Kidney (tissue), 14 donors: ENCODE data around the gene SLC25A25. TPM values are rescaled to one million over a fixed set of nuclear protein-coding genes. Genes with fewer than 3 reads are reported as not detected.

Source experiments
- DNase-seq, 5 donors: peaks; one replicate each; pipeline ENCODE4 v3.0.0-alpha.2; 2013 to 2020
- FAIRE-seq: peaks from 2 replicates; lab custom pipeline; 2012; peaks lifted over from hg19 to GRCh38; lab: Jason Lieb, UNC
- H3K27ac ChIP-seq, 2 donors: one replicate each; pipeline ENCODE4 v1.7.0; 2013; ENCODE audit warnings: low read depth in 2 of 2, low read length in 2 of 2, inconsistent platforms in 1 of 2
- H3K27me3 ChIP-seq: one replicate; pipeline ENCODE4 v1.7.1; 2013; ENCODE audit warnings: low read length, inconsistent platforms; ENCODE audit not compliant: control insufficient read depth, insufficient read depth
- H3K36me3 ChIP-seq, 3 donors: one replicate each; pipeline versions ENCODE4 v1.7.0 to v1.7.1; 2013; ENCODE audit warnings: low read length in 3 of 3, control low read depth in 1 of 3, inconsistent platforms in 1 of 3; ENCODE audit not compliant: insufficient read depth in 3 of 3, control insufficient read depth in 2 of 3
- H3K4me1 ChIP-seq, 3 donors: one replicate each; pipeline versions ENCODE4 v1.7.0 to v1.7.1; 2013; ENCODE audit warnings: low read length in 3 of 3, inconsistent platforms in 1 of 3, low read depth in 1 of 3; ENCODE audit not compliant: control insufficient read depth in 2 of 3, insufficient read depth in 2 of 3
- H3K4me3 ChIP-seq, 3 donors: one replicate each; pipeline versions ENCODE4 v1.7.0 to v1.8.1; 2013; ENCODE audit warnings: low read length in 3 of 3, control low read depth in 1 of 3, inconsistent platforms in 1 of 3
- H3K9ac ChIP-seq, 3 donors: one replicate each; pipeline versions ENCODE4 v1.7.0 to v1.7.1; 2013; ENCODE audit warnings: low read length in 3 of 3, control low read depth in 1 of 3, inconsistent platforms in 1 of 3
- H3K9me3 ChIP-seq, 3 donors: one replicate each; pipeline versions ENCODE4 v1.7.0 to v1.7.1; 2013; ENCODE audit warnings: low read length in 3 of 3, control low read depth in 1 of 3, inconsistent platforms in 1 of 3; ENCODE audit not compliant: control insufficient read depth in 2 of 3, insufficient read depth in 1 of 3
- intact Hi-C: fragments of 100-400 bp; cut with DNase I; formaldehyde crosslinking; loops from one replicate; pipeline ENCODE4 v1.11.1; 2022
- polyA plus RNA-seq: library from polyadenylated mRNA; stranded (reverse); fragments of 350-450 nt; fragmentation: Illumina TruSeq; extraction: RNeasy Lipid Tissue Mini Kit (QIAGEN cat#74804); gene quantifications from one replicate; pipeline ENCODE4 v1.2.3, GENCODE V29; 2014; ENCODE audit warnings: low read depth, low replicate concordance; ENCODE audit not compliant: insufficient read depth
- total RNA-seq: library from RNA; stranded (reverse); fragmentation: NEBNext Ultra II Directional; extraction: Animal tissue kit (Norgen Biotek cat#: 25700); gene quantifications from one replicate; pipeline ENCODE4 v1.2.1, GENCODE V29; 2021
- TF ChIP-seq, protein P1 (sequence below): IDR thresholded peaks from 3 replicates; pipeline ENCODE4 v1.5.1; 2012; ENCODE audit warnings: mild to moderate bottlenecking, moderate library complexity, borderline replicate concordance; ENCODE audit not compliant: insufficient read depth; ENCODE audit errors: extremely low read depth
- donor health status: control.
- donor health status: control.
- donor health status: control.
- donor health status: control.
- donor health status: control.
- donor health status: DM: yes; HTN: yes; CAD: no.
- donor health status: Normal renal cell carcinoma (clear cell type).

Gene SLC25A25
- total and polyA plus RNA-seq, 2 donors from 2014 or later = 20.4 to 24.9 TPM

DNA sequence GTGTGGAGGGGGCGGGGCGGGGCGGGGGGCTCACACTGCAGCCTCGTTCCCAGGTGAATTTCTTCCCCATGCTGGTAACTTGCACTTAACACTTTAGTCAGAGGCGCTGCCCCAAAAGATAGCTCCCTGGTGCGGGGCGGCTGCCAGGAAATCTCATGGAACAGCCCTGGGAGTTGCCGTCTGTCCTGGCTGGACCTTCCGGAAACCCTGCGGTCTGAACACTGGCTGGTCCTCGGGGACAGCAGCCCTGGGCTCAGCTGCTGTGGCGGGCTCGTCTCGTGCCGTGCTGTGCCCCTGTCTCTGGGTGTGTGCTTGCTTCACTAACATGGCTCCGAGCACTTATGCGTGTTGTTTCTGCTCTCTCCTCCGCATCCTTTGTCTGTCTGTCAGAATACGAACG is 33.7 kb downstream of the SLC25A25 start:
- peak overlapping the region in 1 of 3 donors; percentile 69 for H3K9ac ChIP-seq
- peaks cover 0 to 58% (median 58%) of the 10 kb centered on the region in 3 donors for H3K4me1 ChIP-seq
- peaks cover 6 to 44% (median 30%) of the 10 kb centered on the region in 3 donors for H3K36me3 ChIP-seq
- intact Hi-C loops = no loop called here
- H3K27ac ChIP-seq = peak overlapping the region; percentile 86 to 98
- peak overlapping the region in 2 of 3 donors; percentile 30 to 32 for H3K4me3 ChIP-seq
- FAIRE-seq (no peak), DNase-seq (peak in 1 of 5 donors; percentile 82)
- H3K9me3 ChIP-seq = no peaks in the 10 kb centered on the region
- TF ChIP-seq, protein P1, sequence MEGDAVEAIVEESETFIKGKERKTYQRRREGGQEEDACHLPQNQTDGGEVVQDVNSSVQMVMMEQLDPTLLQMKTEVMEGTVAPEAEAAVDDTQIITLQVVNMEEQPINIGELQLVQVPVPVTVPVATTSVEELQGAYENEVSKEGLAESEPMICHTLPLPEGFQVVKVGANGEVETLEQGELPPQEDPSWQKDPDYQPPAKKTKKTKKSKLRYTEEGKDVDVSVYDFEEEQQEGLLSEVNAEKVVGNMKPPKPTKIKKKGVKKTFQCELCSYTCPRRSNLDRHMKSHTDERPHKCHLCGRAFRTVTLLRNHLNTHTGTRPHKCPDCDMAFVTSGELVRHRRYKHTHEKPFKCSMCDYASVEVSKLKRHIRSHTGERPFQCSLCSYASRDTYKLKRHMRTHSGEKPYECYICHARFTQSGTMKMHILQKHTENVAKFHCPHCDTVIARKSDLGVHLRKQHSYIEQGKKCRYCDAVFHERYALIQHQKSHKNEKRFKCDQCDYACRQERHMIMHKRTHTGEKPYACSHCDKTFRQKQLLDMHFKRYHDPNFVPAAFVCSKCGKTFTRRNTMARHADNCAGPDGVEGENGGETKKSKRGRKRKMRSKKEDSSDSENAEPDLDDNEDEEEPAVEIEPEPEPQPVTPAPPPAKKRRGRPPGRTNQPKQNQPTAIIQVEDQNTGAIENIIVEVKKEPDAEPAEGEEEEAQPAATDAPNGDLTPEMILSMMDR = no peak
- no peaks in the 10 kb centered on the region for H3K27me3 ChIP-seq

DNA sequence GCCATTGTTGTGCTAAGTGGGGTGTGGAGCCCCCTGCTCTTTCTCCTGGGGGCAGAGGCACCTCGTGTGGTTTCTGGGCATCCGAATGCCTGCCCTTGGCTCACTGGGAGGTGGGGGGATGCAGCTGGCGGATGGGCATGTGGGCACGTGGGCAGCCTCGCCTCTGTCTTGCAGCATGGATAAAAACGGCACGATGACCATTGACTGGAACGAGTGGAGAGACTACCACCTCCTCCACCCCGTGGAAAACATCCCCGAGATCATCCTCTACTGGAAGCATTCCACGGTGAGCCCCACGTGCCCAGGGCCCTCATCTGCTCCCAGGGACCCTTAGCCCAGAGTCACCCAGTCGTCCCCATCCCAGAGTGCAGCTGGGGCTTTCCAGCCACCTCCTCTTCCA is 34.2 kb downstream of the SLC25A25 start:
- no peaks in the 10 kb centered on the region for H3K9me3 ChIP-seq
- H3K9ac ChIP-seq = peak overlapping the region in 1 of 3 donors; percentile 69
- peak in 2 of 5 donors; percentile 47 to 51 for DNase-seq
- intact Hi-C loops = no loop called here
- TF ChIP-seq, protein P1 = no peak
- peak overlapping the region in 1 of 3 donors; percentile 30 for H3K4me3 ChIP-seq
- H3K36me3 ChIP-seq = peaks cover 6 to 49% (median 33%) of the 10 kb centered on the region in 3 donors
- H3K4me1 ChIP-seq = peaks cover 0 to 58% (median 58%) of the 10 kb centered on the region in 3 donors
- H3K27ac ChIP-seq = peak overlapping the region; percentile 86 to 98
- no peaks in the 10 kb centered on the region for H3K27me3 ChIP-seq
- no peak for FAIRE-seq

DNA sequence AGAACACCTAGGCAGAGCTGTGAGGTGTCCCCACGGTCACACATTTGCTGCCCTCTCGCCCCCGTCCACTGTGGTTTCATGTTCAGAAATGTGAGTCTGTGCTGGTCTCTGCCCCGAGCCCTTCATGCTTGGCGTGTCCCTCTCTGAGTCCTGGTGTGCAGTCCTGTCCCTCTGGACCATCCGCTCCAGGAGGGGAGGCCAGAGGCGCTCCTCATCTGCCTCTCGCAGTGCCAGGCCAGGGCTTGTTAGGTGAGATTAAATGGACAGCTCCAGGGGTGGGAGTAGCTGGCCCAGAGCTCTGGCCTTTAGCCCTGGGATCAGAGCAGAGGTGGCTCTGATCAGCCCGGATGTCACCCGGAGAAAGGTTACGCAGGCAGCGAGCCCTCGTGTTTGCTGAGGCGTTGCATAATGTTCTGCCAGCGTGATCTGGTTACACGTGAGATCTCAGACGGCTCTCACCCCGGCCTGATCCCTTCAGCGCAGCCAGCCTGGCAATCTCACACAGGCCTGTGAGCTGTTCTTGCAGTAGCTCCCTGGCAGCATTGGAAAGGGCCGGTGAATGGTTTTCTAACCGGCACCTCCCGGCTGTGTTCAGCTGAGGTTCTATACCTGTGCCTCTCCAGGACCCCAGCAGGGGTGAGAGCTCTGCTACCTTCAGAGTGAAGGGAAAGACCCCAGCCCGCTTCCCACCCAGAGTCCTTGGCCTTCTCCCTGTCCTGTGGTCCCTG is 35.0 kb downstream of the SLC25A25 start:
- H3K9ac ChIP-seq = peak overlapping the region in 2 of 3 donors; percentile 9 to 47
- H3K27ac ChIP-seq = peak overlapping the region; percentile 86 to 98
- peak; percentile 62 to 74 (median 72) for DNase-seq
- peaks cover 6 to 57% (median 40%) of the 10 kb centered on the region in 3 donors for H3K36me3 ChIP-seq
- TF ChIP-seq, protein P1 = no peak
- no peak for FAIRE-seq
- H3K4me3 ChIP-seq = no peak overlapping the region
- peaks cover 0 to 54% (median 50%) of the 10 kb centered on the region in 3 donors for H3K4me1 ChIP-seq
- H3K27me3 ChIP-seq = no peaks in the 10 kb centered on the region
- H3K9me3 ChIP-seq = no peaks in the 10 kb centered on the region
- intact Hi-C loops = no loop called here
